Keratinocyte (primary cell): ENCODE results near the gene SPATS2.

Experiments used
- EZH2 ChIP-seq: IDR thresholded peaks from one replicate; pipeline ENCODE4 v1.6.1; 2012; ENCODE audit warnings: inconsistent platforms, mild to moderate bottlenecking, low read length, moderate library complexity
- TF ChIP-seq, protein P1 (sequence below), 3 experiments: IDR thresholded peaks in 1 of 3; conservative IDR thresholded peaks in 1 of 3; optimal IDR thresholded peaks in 1 of 3; 2 replicates in 2 of 3; 3 replicates in 1 of 3; pipeline versions ENCODE3 to v1.5.1; 2011; ENCODE audit warnings: low read length in 3 of 3, mild to moderate bottlenecking in 3 of 3, moderate library complexity in 2 of 3, control low read depth in 1 of 3, inconsistent platforms in 1 of 3; ENCODE audit not compliant: insufficient read depth in 2 of 3; ENCODE audit errors: extremely low read depth in 1 of 3

DNA sequence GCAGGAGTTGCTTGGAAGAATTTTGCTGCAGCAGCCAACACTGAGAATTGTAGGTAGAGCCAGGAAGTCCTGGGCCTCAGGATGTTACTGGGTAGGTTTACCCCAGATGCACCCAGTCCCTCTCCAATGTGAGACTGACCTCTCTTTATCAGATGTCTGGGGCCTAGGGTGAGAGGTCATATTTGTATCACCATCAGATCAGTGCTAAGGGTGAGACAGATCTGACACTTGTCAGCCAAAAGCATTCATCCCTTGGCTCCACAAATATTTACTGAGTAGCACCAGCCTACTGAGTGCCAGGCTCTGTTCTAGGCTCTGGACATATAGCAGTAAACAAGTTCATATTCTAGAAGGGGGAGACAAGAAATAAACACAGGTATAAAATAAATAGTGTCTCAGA, 39.9 kb upstream of the SPATS2 start:
- TF ChIP-seq, protein P1, sequence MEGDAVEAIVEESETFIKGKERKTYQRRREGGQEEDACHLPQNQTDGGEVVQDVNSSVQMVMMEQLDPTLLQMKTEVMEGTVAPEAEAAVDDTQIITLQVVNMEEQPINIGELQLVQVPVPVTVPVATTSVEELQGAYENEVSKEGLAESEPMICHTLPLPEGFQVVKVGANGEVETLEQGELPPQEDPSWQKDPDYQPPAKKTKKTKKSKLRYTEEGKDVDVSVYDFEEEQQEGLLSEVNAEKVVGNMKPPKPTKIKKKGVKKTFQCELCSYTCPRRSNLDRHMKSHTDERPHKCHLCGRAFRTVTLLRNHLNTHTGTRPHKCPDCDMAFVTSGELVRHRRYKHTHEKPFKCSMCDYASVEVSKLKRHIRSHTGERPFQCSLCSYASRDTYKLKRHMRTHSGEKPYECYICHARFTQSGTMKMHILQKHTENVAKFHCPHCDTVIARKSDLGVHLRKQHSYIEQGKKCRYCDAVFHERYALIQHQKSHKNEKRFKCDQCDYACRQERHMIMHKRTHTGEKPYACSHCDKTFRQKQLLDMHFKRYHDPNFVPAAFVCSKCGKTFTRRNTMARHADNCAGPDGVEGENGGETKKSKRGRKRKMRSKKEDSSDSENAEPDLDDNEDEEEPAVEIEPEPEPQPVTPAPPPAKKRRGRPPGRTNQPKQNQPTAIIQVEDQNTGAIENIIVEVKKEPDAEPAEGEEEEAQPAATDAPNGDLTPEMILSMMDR (optimal IDR thresholded peaks at IDR 0.05 in 1 of 3, IDR thresholded peaks at IDR 0.05 in 1 of 3, conservative IDR thresholded peaks at IDR 0.05 in 1 of 3; ENCODE audit: extremely low read depth in 1 of 3, insufficient read depth in 2 of 3, low read length in 3 of 3): no peak
- TF ChIP-seq EZH2: no peak
